HUES64 (cell line): ENCODE data around the gene IFT57.

Experiments used
- H3K27ac ChIP-seq: 2 replicates; pipeline ENCODE4 v1.7.0; 2013; ENCODE audit warnings: low read depth, low read length, inconsistent platforms
- H3K27me3 ChIP-seq: 2 replicates; pipeline ENCODE4 v1.6.1; 2013; ENCODE audit warnings: mild to moderate bottlenecking, low read length; ENCODE audit not compliant: insufficient read depth
- H3K36me3 ChIP-seq: 2 replicates; pipeline ENCODE4 v1.6.1; 2013; ENCODE audit warnings: mild to moderate bottlenecking, low read length; ENCODE audit not compliant: insufficient read depth
- H3K4me1 ChIP-seq: 2 replicates; pipeline ENCODE4 v1.6.1; 2013; ENCODE audit warnings: mild to moderate bottlenecking, low read length, moderate library complexity; ENCODE audit not compliant: insufficient read depth
- H3K4me3 ChIP-seq: 2 replicates; pipeline ENCODE4 v1.5.1; 2013; ENCODE audit warnings: mild to moderate bottlenecking, low read length, moderate library complexity
- H3K9ac ChIP-seq: 2 replicates; pipeline ENCODE4 v1.6.1; 2013; ENCODE audit warnings: mild to moderate bottlenecking, low read depth, low read length
- H3K9me3 ChIP-seq: 2 replicates; pipeline ENCODE4 v1.6.1; 2013; ENCODE audit warnings: low read depth, low read length; ENCODE audit not compliant: insufficient read depth
- WGBS: fragments of 150-250, 120-280 bp; methylation state at CpG from one replicate; pipeline ENCODE4 v1.1.7; 2013; ENCODE audit warnings: missing lambda C conversion rate; 5-methylcytosine and 5-hydroxymethylcytosine counted together

IFT57 gene

DNA sequence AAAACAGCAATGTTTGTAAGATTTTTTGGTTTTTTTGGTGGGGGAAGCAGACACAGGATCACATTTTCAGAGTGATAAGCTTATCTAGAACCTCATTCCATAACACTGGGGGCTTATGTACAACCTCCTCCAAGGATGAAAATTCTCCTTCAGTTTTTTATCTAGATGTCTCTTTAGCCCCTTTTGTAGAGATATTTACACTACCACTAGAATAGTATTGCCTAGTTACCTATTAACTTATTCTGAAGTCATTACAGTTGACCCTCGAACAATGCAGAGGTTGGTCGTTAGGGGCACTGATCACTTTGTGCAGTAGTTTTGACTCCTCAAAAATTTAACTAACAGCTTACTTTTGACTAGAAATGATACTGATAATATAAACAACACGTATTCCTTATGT is 32.8 kb downstream of the IFT57 start:
- Histone ChIP-seq H3K27ac (no peak overlapping the region), H3K27me3 (no peaks in the 10 kb centered on the region), H3K4me1 (no peaks in the 10 kb centered on the region), H3K4me3 (no peak overlapping the region), H3K9me3 (no peaks in the 10 kb centered on the region), H3K36me3 (peaks cover 6% of the 10 kb centered on the region; the same call in 1 of the 2 replicates), H3K9ac (no peak overlapping the region)
- 95% methylated on average over 2 of the region's 3 CpGs for WGBS

DNA sequence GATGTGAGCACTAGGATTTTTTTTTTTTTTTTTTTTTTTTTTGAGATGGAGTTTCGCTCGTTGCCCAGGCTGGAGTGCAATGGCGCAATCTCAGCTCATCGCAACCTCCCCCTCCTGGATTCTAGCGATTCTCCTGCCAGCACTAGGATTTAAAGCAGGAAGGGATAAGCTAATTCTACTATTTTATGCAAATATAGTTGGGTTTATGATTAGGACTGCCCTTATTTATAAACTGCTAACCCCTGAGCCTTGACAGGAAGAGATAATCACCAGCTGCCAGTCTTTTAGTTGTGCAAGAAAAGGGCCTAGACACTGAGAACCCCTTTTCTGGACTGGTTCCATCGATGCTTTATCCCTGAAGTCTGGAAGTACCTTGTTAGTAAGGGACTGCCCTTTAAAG is 36.7 kb downstream of the IFT57 start:
- Histone ChIP-seq H3K9me3 (no peaks in the 10 kb centered on the region), H3K9ac (no peak overlapping the region), H3K4me3 (no peak overlapping the region), H3K27ac (no peak overlapping the region), H3K4me1 (peaks cover 7% of the 10 kb centered on the region), H3K27me3 (no peaks in the 10 kb centered on the region), H3K36me3 (peaks cover 3% of the 10 kb centered on the region; the same call in 1 of the 2 replicates)
- WGBS: 85% methylated on average over 6 of the region's 6 CpGs

DNA sequence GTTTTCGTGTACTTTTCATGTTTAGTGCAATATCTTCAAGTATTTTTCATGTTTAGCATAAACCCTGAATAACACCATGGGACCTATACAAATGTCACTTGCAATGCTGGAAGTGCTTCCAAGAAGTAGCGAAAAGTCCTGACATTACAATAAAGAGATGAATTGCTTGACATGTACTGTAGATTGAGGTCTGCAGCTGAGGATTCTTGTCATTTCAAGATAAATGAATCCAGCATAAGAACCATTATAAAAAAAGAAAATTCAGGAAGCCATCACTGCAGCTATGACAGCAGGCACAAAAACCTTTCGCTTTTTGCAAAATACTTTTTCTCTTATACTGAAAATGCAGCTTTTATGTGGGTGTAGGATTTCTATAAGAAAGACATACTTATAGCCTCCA is 37.4 kb downstream of the IFT57 start:
- no peak overlapping the region for H3K4me3 ChIP-seq
- H3K36me3 ChIP-seq: peaks cover 3% of the 10 kb centered on the region; the same call in 1 of the 2 replicates
- H3K9me3 ChIP-seq: no peaks in the 10 kb centered on the region
- no peaks in the 10 kb centered on the region for H3K27me3 ChIP-seq
- 95% methylated on average over 2 of the region's 3 CpGs for WGBS
- no peak overlapping the region for H3K27ac ChIP-seq
- peaks cover 7% of the 10 kb centered on the region for H3K4me1 ChIP-seq
- no peak overlapping the region for H3K9ac ChIP-seq

GRCh38 chr3:108183971-108184370 is 38.3 kb downstream of the IFT57 start:
- WGBS: 96% methylated on average over 2 of the region's 2 CpGs
- no peaks in the 10 kb centered on the region; the same call in 1 of the 2 replicates for H3K36me3 ChIP-seq

DNA sequence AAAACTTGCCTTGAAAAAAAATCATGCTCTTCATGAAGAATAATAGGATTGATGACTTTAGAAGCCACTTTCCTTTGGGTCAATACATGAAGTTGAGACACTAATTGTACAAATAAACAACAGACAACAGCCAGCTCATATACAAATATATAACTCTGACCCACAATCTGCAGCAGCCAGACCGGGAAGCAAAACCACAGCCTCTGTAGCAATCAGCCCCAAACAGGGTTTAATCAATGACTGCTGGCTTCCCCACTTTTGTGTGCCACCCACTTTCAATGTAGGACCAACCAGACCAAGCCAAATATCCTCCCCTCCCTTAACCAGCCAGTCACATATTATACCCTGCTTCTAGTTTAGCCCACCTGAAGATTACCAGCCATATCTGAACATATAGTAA is 39.0 kb downstream of the IFT57 start:
- Histone ChIP-seq H3K9me3 (no peaks in the 10 kb centered on the region), H3K4me3 (no peak overlapping the region), H3K9ac (no peak overlapping the region), H3K27me3 (no peaks in the 10 kb centered on the region), H3K4me1 (peaks cover 7% of the 10 kb centered on the region), H3K36me3 (no peaks in the 10 kb centered on the region; the same call in 1 of the 2 replicates), H3K27ac (no peak overlapping the region)
- 90% methylated on average over 1 of the region's 1 CpG for WGBS

More at GRCh38 chr3:108183971-108184370, 38.3 kb downstream of the IFT57 start:
- no peak overlapping the region for H3K9ac ChIP-seq
- H3K27me3 ChIP-seq: no peaks in the 10 kb centered on the region
- H3K4me3 ChIP-seq: no peak overlapping the region
- H3K4me1 ChIP-seq: peaks cover 7% of the 10 kb centered on the region
- H3K9me3 ChIP-seq: no peaks in the 10 kb centered on the region
- no peak overlapping the region for H3K27ac ChIP-seq

DNA sequence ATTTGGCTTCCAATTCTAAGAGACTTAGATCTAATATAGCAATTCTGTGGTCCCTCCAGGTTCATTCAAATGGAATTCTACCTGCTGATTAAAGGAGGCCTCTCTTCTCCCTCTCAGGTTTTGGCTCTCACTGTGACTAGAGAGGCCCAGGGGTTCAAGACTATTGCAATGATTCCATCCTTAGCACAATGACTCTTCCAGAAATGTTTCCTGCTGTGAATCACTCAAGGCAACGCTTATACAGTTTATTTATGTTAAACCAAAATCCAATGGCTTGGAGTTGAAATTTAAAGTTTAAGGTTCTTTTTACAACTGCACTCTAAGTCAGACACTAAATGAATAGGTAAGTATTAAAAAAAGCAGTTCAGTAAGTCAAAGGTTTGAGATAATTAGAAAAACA is 39.9 kb downstream of the IFT57 start:
- Histone ChIP-seq H3K9ac (no peak overlapping the region), H3K4me1 (peaks cover 7% of the 10 kb centered on the region), H3K4me3 (no peak overlapping the region), H3K9me3 (no peaks in the 10 kb centered on the region), H3K27me3 (no peaks in the 10 kb centered on the region), H3K36me3 (no peaks in the 10 kb centered on the region; the same call in 1 of the 2 replicates), H3K27ac (no peak overlapping the region)
- 33% methylated on average over 1 of the region's 1 CpG for WGBS

DNA sequence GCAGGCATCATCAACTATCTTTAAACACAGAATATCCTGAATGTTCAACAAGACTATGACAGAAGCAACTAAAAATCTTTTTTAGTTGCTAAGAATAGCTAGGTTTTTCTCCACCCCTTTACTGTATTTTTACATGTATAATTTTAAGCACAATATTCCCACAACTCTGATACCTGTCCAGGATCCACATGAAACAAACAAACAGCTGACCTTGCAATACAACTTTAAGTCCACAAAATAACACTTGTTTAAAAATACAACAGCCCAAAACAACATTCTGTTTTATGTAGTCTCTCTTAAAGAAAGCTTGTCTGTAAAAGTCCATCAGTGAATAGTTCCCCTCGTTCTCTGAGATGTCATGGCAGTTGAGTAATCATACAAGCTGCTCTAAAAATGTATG is 41.1 kb downstream of the IFT57 start:
- H3K27me3 ChIP-seq: no peaks in the 10 kb centered on the region
- 92% methylated on average over 1 of the region's 1 CpG for WGBS
- H3K9me3 ChIP-seq: no peaks in the 10 kb centered on the region
- H3K36me3 ChIP-seq: no peaks in the 10 kb centered on the region
- H3K9ac ChIP-seq: no peak overlapping the region
- peaks cover 8% of the 10 kb centered on the region for H3K4me1 ChIP-seq
- no peak overlapping the region for H3K27ac ChIP-seq
- H3K4me3 ChIP-seq: no peak overlapping the region

GRCh38 chr3:108180194-108180593 is 42.0 kb downstream of the IFT57 start:
- Histone ChIP-seq H3K27ac (no peak overlapping the region), H3K4me3 (no peak overlapping the region), H3K9ac (no peak overlapping the region), H3K4me1 (peaks cover 18% of the 10 kb centered on the region), H3K27me3 (no peaks in the 10 kb centered on the region), H3K9me3 (no peaks in the 10 kb centered on the region), H3K36me3 (no peaks in the 10 kb centered on the region)
- WGBS: 67% methylated on average over 1 of the region's 1 CpG

GRCh38 chr3:108178676-108179075 is 43.5 kb downstream of the IFT57 start:
- Histone ChIP-seq H3K4me3 (no peak overlapping the region), H3K27me3 (no peaks in the 10 kb centered on the region), H3K9me3 (no peaks in the 10 kb centered on the region), H3K9ac (no peak overlapping the region), H3K4me1 (peaks cover 20% of the 10 kb centered on the region), H3K36me3 (no peaks in the 10 kb centered on the region), H3K27ac (no peak overlapping the region)
- WGBS: 100% methylated on average over 1 of the region's 1 CpG

DNA sequence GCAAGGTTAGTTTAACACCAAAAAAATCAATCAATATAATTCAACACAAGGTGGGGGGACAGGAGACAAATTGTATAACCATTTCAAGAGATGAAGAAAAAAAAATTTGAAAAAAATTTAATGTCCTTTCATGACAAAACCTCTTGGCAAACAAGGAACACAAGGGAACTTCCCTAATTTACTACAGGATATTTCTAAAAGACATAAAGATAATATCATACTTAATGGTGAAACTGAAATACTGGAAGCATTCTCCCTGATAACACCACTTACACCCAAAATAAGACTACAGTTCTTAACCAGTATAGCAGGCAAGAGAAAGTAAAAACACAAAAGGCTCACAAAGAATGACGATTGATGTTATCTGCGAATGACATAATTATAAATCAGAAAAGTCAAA is 44.7 kb downstream of the IFT57 start:
- Histone ChIP-seq H3K4me1 (peaks cover 20% of the 10 kb centered on the region), H3K27me3 (no peaks in the 10 kb centered on the region), H3K9ac (no peak overlapping the region), H3K27ac (no peak overlapping the region), H3K36me3 (no peaks in the 10 kb centered on the region), H3K4me3 (no peak overlapping the region), H3K9me3 (no peaks in the 10 kb centered on the region)
- 100% methylated on average over 2 of the region's 2 CpGs for WGBS

GRCh38 chr3:108175352-108175751 is 46.9 kb downstream of the IFT57 start:
- Histone ChIP-seq H3K9ac (no peak overlapping the region), H3K27me3 (no peaks in the 10 kb centered on the region), H3K27ac (no peak overlapping the region), H3K36me3 (no peaks in the 10 kb centered on the region), H3K9me3 (no peaks in the 10 kb centered on the region), H3K4me1 (peaks cover 12% of the 10 kb centered on the region), H3K4me3 (no peak overlapping the region)
- WGBS: no CpG with 5 or more reads among the region's 1 CpG

DNA sequence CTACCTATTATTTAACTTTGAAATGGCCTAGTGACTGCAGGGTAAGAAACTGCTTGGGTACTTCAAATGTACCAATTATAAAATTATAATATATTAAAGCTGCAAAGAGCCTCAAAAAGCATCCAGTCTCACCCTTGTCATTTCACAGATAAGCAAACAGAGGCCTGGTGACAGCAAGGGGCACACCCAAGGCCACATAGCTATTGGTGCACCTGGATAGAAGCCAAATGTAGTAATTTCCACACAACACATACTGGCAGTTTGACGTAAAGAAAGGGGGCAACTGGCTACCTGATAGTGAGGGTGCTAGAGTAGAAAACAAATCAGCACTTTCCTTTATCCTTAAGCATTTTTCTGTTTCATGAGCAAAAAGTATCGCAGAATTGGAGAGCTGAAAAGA is 51.1 kb downstream of the IFT57 start:
- WGBS: 100% methylated on average over 1 of the region's 2 CpGs
- H3K4me3 ChIP-seq: no peak overlapping the region
- H3K27ac ChIP-seq: no peak overlapping the region
- no peak overlapping the region for H3K9ac ChIP-seq
- no peaks in the 10 kb centered on the region for H3K36me3 ChIP-seq
- no peaks in the 10 kb centered on the region for H3K27me3 ChIP-seq
- peaks cover 11% of the 10 kb centered on the region for H3K4me1 ChIP-seq
- no peaks in the 10 kb centered on the region for H3K9me3 ChIP-seq
